DOHH2 (cell line): Measurements from ENCODE around the gene LGALS3BP.
"Not testable (repeated sequence)": the region's sequence is repeated elsewhere in the genome, so short reads cannot be mapped to it uniquely, and the experiment has no call there.

ENCODE experiments used
- H3F3A ChIP-seq: fragments of 200-600 bp; sonication (generic), shearing (Covaris generic); 2 replicates; pipeline ENCODE4 v1.6.0; 2016; ENCODE audit warnings: antibody characterized with exemption, mild to moderate bottlenecking; ENCODE audit not compliant: control insufficient read depth, insufficient read depth
- H3K27ac ChIP-seq: fragments of 200-600 bp; sonication (generic); 2 replicates; pipeline ENCODE4 v1.5.1; 2014; ENCODE audit warnings: low read depth, mild to moderate bottlenecking, low read length, moderate library complexity
- H3K27me3 ChIP-seq: fragments of 200-600 bp; sonication (generic); 2 replicates; pipeline ENCODE4 v1.6.1; 2014; ENCODE audit warnings: mild to moderate bottlenecking, low read length, mixed read lengths; ENCODE audit not compliant: control insufficient read depth
- H3K36me3 ChIP-seq: fragments of 200-600 bp; sonication (generic); 2 replicates; pipeline ENCODE4 v1.6.1; 2014; ENCODE audit warnings: mild to moderate bottlenecking, low read length, moderate library complexity, mixed read lengths; ENCODE audit not compliant: control insufficient read depth
- H3K4me1 ChIP-seq: fragments of 200-600 bp; sonication (generic); 2 replicates; pipeline ENCODE4 v1.6.1; 2014; ENCODE audit warnings: mild to moderate bottlenecking, low read length, mixed read lengths; ENCODE audit not compliant: control insufficient read depth
- H3K4me2 ChIP-seq: fragments of 200-600 bp; sonication (generic); 2 replicates; pipeline ENCODE4 v1.6.0; 2014; ENCODE audit warnings: mild to moderate bottlenecking, low read length, moderate library complexity
- H3K4me3 ChIP-seq: fragments of 200-600 bp; sonication (generic); 2 replicates; pipeline ENCODE4 v1.5.1; 2014; ENCODE audit warnings: mild to moderate bottlenecking, low read length, mixed read lengths
- H3K79me2 ChIP-seq: fragments of 200-600 bp; sonication (generic); 2 replicates; pipeline ENCODE4 v1.6.1; 2014; ENCODE audit warnings: mild to moderate bottlenecking, low read length, mixed read lengths; ENCODE audit not compliant: control insufficient read depth
- H3K9me2 ChIP-seq: fragments of 200-600 bp; sonication (generic); replicated peaks from 2 replicates; pipeline ENCODE4 v1.6.1; 2014; ENCODE audit warnings: mild to moderate bottlenecking, low read length, mixed read lengths; ENCODE audit not compliant: control insufficient read depth
- H3K9me3 ChIP-seq: fragments of 200-600 bp; sonication (generic); 2 replicates; pipeline ENCODE4 v1.6.1; 2014; ENCODE audit warnings: antibody characterized with exemption, low read length, mixed read lengths; ENCODE audit not compliant: control insufficient read depth, insufficient read depth
- H4K20me1 ChIP-seq: fragments of 200-600 bp; sonication (generic); 2 replicates; pipeline ENCODE4 v1.6.0; 2014; ENCODE audit warnings: low read depth, mild to moderate bottlenecking, antibody characterized with exemption, low read length, moderate library complexity; ENCODE audit not compliant: control insufficient read depth, insufficient read depth
- EZH2phosphoT487 ChIP-seq: fragments of 200-600 bp; sonication (generic); IDR thresholded peaks from 2 replicates; pipeline ENCODE4 v1.6.1; 2017; ENCODE audit warnings: borderline replicate concordance, mild to moderate bottlenecking, antibody characterized with exemption, low read length, moderate library complexity, mixed read lengths
- TF ChIP-seq, protein P1 (sequence below): fragments of 200-600 bp; sonication (generic); IDR thresholded peaks from one replicate; pipeline ENCODE4 v1.5.1; 2014; ENCODE audit warnings: antibody characterized with exemption, mild to moderate bottlenecking, low read depth, low read length; ENCODE audit not compliant: poor library complexity, severe bottlenecking

LGALS3BP gene

DNA sequence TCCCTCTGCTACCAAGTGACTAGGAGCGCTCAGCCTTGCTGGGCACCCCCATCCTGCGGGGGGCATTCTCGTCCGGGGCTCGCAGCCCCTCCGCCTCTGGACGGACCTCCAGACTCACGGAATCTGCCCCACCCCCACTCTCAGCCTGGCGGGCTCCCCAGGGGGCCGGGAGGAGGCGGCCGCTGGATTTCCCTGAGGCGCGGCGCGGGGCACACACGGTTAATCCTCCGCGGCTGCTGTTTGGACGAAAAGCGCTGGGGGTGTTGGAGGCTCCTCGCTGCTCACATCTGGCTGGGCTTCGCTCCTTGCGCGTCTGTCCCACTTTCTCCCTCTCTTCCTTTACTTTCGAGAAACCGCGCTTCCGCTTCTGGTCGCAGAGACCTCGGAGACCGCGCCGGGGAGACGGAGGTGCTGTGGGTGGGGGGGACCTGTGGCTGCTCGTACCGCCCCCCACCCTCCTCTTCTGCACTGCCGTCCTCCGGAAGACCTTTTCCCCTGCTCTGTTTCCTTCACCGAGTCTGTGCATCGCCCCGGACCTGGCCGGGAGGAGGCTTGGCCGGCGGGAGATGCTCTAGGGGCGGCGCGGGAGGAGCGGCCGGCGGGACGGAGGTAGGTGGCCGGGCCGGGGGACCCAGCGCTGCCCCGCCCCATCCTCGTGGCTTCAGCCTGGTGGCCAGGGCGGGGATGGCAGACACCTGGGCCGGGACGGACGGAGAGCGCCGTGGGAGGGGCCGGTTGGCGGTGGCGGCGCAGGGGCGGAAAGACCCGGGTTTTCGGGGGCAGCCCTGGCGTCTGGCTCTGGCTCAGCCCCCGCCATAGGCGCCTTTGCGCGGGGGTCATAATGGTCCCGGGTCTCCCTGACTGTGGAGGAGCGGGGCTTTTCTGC lies 44.4 kb upstream of the LGALS3BP start, which contains the start of gene C1QTNF1:
Gene C1QTNF1, plus strand, starts transcription at position 284 of the 886 bp plus-strand sequence. CDS start 19,800 bp downstream, outside the sequence.
- no peaks in the 10 kb centered on the region for H4K20me1 ChIP-seq
- H3K27ac ChIP-seq, result no peak within 1 kb of the TSS
- H3K4me1 ChIP-seq, result peaks cover 4% of the 10 kb centered on the region; the same call in 1 of the 2 replicates
- peak within 1 kb of the TSS; percentile 21; the same call in 1 of the 2 replicates for H3K4me2 ChIP-seq
- H3K27me3 ChIP-seq, result peaks cover 62% of the 10 kb centered on the region
- H3K4me3 ChIP-seq, result no peak within 1 kb of the TSS
- H3K9me3 ChIP-seq, result no peaks in the 10 kb centered on the region
- H3K36me3 ChIP-seq, result no peaks in the 10 kb centered on the region
- no peaks in the 10 kb centered on the region for H3K79me2 ChIP-seq
- TF ChIP-seq, protein P1, sequence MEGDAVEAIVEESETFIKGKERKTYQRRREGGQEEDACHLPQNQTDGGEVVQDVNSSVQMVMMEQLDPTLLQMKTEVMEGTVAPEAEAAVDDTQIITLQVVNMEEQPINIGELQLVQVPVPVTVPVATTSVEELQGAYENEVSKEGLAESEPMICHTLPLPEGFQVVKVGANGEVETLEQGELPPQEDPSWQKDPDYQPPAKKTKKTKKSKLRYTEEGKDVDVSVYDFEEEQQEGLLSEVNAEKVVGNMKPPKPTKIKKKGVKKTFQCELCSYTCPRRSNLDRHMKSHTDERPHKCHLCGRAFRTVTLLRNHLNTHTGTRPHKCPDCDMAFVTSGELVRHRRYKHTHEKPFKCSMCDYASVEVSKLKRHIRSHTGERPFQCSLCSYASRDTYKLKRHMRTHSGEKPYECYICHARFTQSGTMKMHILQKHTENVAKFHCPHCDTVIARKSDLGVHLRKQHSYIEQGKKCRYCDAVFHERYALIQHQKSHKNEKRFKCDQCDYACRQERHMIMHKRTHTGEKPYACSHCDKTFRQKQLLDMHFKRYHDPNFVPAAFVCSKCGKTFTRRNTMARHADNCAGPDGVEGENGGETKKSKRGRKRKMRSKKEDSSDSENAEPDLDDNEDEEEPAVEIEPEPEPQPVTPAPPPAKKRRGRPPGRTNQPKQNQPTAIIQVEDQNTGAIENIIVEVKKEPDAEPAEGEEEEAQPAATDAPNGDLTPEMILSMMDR, result no peak
- TF ChIP-seq EZH2phosphoT487, result no peak; the same call in 1 of the 2 replicates
- no peaks in the 10 kb centered on the region for H3F3A ChIP-seq
- no peaks in the 10 kb centered on the region for H3K9me2 ChIP-seq

DNA sequence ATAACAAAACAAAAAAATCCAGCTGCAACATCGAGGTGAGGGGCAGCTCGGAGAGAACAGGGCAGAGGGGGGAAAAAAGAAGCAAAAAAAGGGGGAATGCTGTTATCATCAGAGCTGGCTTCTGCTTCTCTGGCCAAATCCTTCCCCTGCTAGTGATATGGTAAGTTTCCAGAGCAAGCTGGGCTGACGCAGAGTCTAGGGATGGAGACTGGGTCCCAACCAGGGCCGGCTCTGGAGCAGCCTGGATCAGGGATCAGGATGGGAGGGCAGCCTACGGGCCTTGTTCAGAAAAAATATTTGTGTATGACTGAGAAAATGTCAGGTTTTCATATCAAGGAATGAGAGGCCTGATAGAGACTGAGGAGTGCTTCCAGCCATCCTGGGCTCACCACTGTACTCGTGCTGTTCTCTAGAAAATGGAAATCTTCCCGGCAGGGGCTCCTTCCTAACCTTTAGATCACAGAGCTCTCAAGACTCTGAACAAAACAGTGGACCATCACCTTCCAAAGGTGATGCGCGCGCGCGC lies 43.5 kb upstream of the LGALS3BP start:
- no peaks in the 10 kb centered on the region for H3K9me3 ChIP-seq
- H3K9me2 ChIP-seq, result no peaks in the 10 kb centered on the region
- H3K36me3 ChIP-seq, result no peaks in the 10 kb centered on the region
- H3F3A ChIP-seq, result no peaks in the 10 kb centered on the region
- H3K79me2 ChIP-seq, result no peaks in the 10 kb centered on the region
- peaks cover 62% of the 10 kb centered on the region for H3K27me3 ChIP-seq
- TF ChIP-seq, protein P1, result no peak
- TF ChIP-seq EZH2phosphoT487, result no peak
- no peaks in the 10 kb centered on the region for H4K20me1 ChIP-seq
- H3K4me3 ChIP-seq, result no peak overlapping the region
- no peak overlapping the region for H3K27ac ChIP-seq
- no peak overlapping the region for H3K4me2 ChIP-seq
- peaks cover 4% of the 10 kb centered on the region; the same call in 1 of the 2 replicates for H3K4me1 ChIP-seq

DNA sequence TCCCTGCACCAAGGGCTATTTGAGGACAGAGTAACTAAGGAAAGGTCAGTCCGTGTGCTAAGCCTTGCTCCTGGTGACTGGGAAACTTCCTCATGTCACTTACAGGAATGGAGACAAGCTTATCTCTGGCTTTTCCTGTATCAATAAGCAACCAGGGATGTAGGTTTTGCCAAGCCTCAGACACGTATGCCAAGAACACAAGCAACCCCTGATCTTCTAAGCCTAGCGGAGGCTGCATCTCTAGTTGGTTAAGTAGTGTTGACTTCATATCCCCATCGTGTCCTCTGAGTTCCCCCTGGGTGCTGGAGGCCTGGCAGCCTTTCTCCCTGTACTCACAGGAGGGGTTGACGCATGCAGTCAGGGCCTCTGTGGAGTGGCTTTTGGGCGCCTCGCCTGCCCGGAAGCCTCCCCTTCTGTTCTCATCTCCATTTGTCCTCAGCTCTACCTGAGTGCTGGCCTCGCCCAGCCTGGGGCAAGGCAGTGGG lies 42.8 kb upstream of the LGALS3BP start:
- no peaks in the 10 kb centered on the region for H3F3A ChIP-seq
- no peaks in the 10 kb centered on the region for H4K20me1 ChIP-seq
- peaks cover 59% of the 10 kb centered on the region for H3K27me3 ChIP-seq
- no peak overlapping the region for H3K4me3 ChIP-seq
- H3K36me3 ChIP-seq, result no peaks in the 10 kb centered on the region
- no peak overlapping the region for H3K27ac ChIP-seq
- no peak overlapping the region for H3K4me2 ChIP-seq
- H3K4me1 ChIP-seq, result peaks cover 4% of the 10 kb centered on the region; the same call in 1 of the 2 replicates
- no peaks in the 10 kb centered on the region for H3K79me2 ChIP-seq
- TF ChIP-seq, protein P1, result no peak
- no peak for TF ChIP-seq EZH2phosphoT487
- H3K9me3 ChIP-seq, result no peaks in the 10 kb centered on the region
- no peaks in the 10 kb centered on the region for H3K9me2 ChIP-seq

DNA sequence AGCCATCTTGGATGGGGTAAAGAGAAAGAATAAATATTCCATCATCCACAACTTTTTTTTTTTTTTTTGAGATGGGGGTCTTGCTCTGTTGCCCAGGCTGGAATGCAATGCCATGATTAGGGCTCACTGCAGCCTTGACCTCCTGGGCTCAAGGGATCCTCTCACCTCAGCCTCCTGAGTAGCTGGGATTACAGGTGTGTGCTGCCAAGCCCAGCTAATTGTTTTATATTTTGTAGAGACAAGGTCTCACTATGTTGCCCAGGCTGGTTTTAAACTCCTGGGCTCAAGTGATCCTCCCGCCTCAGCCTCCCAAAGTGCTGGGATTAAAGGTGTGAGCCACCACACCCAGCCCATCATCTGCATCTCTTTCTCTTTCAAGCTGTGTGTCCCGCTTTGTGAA lies 42.2 kb upstream of the LGALS3BP start:
- not testable (repeated sequence) for H3K36me3 ChIP-seq, H3F3A ChIP-seq, H4K20me1 ChIP-seq, H3K27ac ChIP-seq, H3K4me3 ChIP-seq, H3K9me2 ChIP-seq, H3K4me2 ChIP-seq, H3K79me2 ChIP-seq, H3K4me1 ChIP-seq, H3K9me3 ChIP-seq
- peaks cover 53% of the 10 kb centered on the region for H3K27me3 ChIP-seq
